ENCODE data around the gene GOLIM4. TPM values are rescaled to one million over a fixed set of nuclear protein-coding genes. Genes with fewer than 3 reads are reported as not detected.

Gene GOLIM4
- total and polyA plus RNA-seq, 7 donors = 8.6 to 34.1 (median 13.4) TPM

GRCh38 chr3:168006584-168006983, 89.1 kb downstream of the GOLIM4 start:
- ATAC-seq (no peak), DNase-seq (no peak)
- H3K27me3 ChIP-seq (ENCODE audit: insufficient read depth in 3 of 3, low read length in 2 of 3) = no peaks in the 10 kb centered on the region
- no peaks in the 10 kb centered on the region for H3K4me1 ChIP-seq
- TF ChIP-seq CTCF (IDR thresholded peaks at IDR 0.05) = no peak
- no peak overlapping the region for H3K4me3 ChIP-seq
- intact Hi-C loops (cut with DNase I) = no loop called here
- H3K36me3 ChIP-seq (ENCODE audit: insufficient read depth in 1 of 2, low read depth in 1 of 2) = peaks cover 0 to 32% of the 10 kb centered on the region in 2 donors
- WGBS, 3 donors = 90 to 93% (median 92%) methylated on average over 2 of the region's 2 CpGs
- no peak overlapping the region for H3K27ac ChIP-seq
- no peaks in the 10 kb centered on the region for H3K9me3 ChIP-seq

- no peak for ATAC-seq
- H3K27ac ChIP-seq = no peak overlapping the region
- WGBS, 3 donors = 65 to 79% (median 72%) methylated on average over 4 of the region's 4 CpGs
- intact Hi-C loops (cut with DNase I) = no loop called here
- H3K36me3 ChIP-seq (ENCODE audit: insufficient read depth in 1 of 2, low read depth in 1 of 2) = peaks cover 0 to 11% of the 10 kb centered on the region in 2 donors
- no peak for TF ChIP-seq CTCF (IDR thresholded peaks at IDR 0.05)
- H3K9me3 ChIP-seq = no peaks in the 10 kb centered on the region
- no peaks in the 10 kb centered on the region for H3K4me1 ChIP-seq
- H3K27me3 ChIP-seq (ENCODE audit: insufficient read depth in 3 of 3, low read length in 2 of 3) = no peaks in the 10 kb centered on the region
- no peak overlapping the region for H3K4me3 ChIP-seq
- DNase-seq = no peak
Measured at GRCh38 chr3:168003911-168004310, 91.8 kb downstream of the GOLIM4 start.

GRCh38 chr3:168002786-168003368, 92.8 kb downstream of the GOLIM4 start:
- Histone ChIP-seq H3K36me3 (ENCODE audit: insufficient read depth in 1 of 2, low read depth in 1 of 2) (peaks cover 0 to under 1% of the 10 kb centered on the region in 2 donors), H3K4me3 (no peak overlapping the region), H3K4me1 (no peaks in the 10 kb centered on the region), H3K27me3 (ENCODE audit: insufficient read depth in 3 of 3, low read length in 2 of 3) (no peaks in the 10 kb centered on the region), H3K9me3 (no peaks in the 10 kb centered on the region), H3K27ac (no peak overlapping the region)
- ATAC-seq (no peak), DNase-seq (no peak)
- intact Hi-C loops (cut with DNase I) = no loop called here
- WGBS, 3 donors = 3 to 14% (median 11%) methylated on average over 1 of the region's 1 CpG
- TF ChIP-seq CTCF (IDR thresholded peaks at IDR 0.05) = no peak

GRCh38 chr3:168001244-168001643, 94.5 kb downstream of the GOLIM4 start:
- DNase-seq (no peak), ATAC-seq (no peak)
- no peak for TF ChIP-seq CTCF (IDR thresholded peaks at IDR 0.05)
- Histone ChIP-seq H3K4me1 (no peaks in the 10 kb centered on the region), H3K27ac (no peak overlapping the region), H3K9me3 (no peaks in the 10 kb centered on the region), H3K4me3 (no peak overlapping the region), H3K36me3 (ENCODE audit: insufficient read depth in 1 of 2, low read depth in 1 of 2) (no peaks in the 10 kb centered on the region), H3K27me3 (ENCODE audit: insufficient read depth in 3 of 3, low read length in 2 of 3) (peaks cover 0 to 2% (median 0%) of the 10 kb centered on the region in 3 donors)
- intact Hi-C loops (cut with DNase I) = no loop called here
- WGBS, 3 donors = 95 to 96% (median 95%) methylated on average over 1 of the region's 1 CpG

GRCh38 chr3:167998253-167998652, 97.5 kb downstream of the GOLIM4 start:
- H3K36me3 ChIP-seq (ENCODE audit: insufficient read depth in 1 of 2, low read depth in 1 of 2) = no peaks in the 10 kb centered on the region
- 64 to 86% (median 68%) methylated on average over 5 of the region's 5 CpGs for WGBS, 3 donors
- no peaks in the 10 kb centered on the region for H3K4me1 ChIP-seq
- no peak overlapping the region for H3K27ac ChIP-seq
- TF ChIP-seq CTCF (IDR thresholded peaks at IDR 0.05) = no peak
- no peak overlapping the region for H3K4me3 ChIP-seq
- DNase-seq (no peak), ATAC-seq (no peak)
- H3K9me3 ChIP-seq = no peaks in the 10 kb centered on the region
- peaks cover 0 to 2% (median 0%) of the 10 kb centered on the region in 3 donors for H3K27me3 ChIP-seq (ENCODE audit: insufficient read depth in 3 of 3, low read length in 2 of 3)
- intact Hi-C loops (cut with DNase I) = no loop called here

All from psoas muscle (tissue), 8 donors.